ENCODE measurements around the gene UBE2Q2. TPM values are rescaled to one million over a fixed set of nuclear protein-coding genes. Genes with fewer than 3 reads are reported as not detected.

UBE2Q2 gene
- polyA plus RNA-seq, 3 donors: 13.6 to 22.1 (median 20.9) TPM

- H3K9me3 ChIP-seq (replicated peaks in 1 of 2; ENCODE audit: control insufficient read depth in 1 of 2, insufficient read depth in 1 of 2, low read length in 2 of 2): no peaks in the 10 kb centered on the region
- no peak overlapping the region for H3K27ac ChIP-seq (ENCODE audit: low read depth in 1 of 2, low read length in 2 of 2)
- H3K36me3 Mint-ChIP-seq: peaks cover 53 to 61% of the 10 kb centered on the region in 2 donors
- H3K36me3 ChIP-seq (replicated peaks in 1 of 2; ENCODE audit: control insufficient read depth in 1 of 2, insufficient read depth in 2 of 2, low read length in 2 of 2): peaks cover 36 to 79% of the 10 kb centered on the region in 2 donors
- no peaks in the 10 kb centered on the region for H4K20me1 ChIP-seq (ENCODE audit: insufficient read depth, low read length)
- WGBS (ENCODE audit: insufficient coverage): no CpG with 5 or more reads among the region's 4 CpGs
- no peak overlapping the region for H3K4me2 ChIP-seq (replicated peaks; ENCODE audit: extremely low read depth, low read length, poor library complexity, severe bottlenecking)
- no peak for DNase-seq
- H3K9ac ChIP-seq (ENCODE audit: insufficient read depth, low read length, poor library complexity, severe bottlenecking): no peak overlapping the region
- no peak overlapping the region for H3K4me3 Mint-ChIP-seq
- H3K9me3 Mint-ChIP-seq: no peaks in the 10 kb centered on the region
- no peak for TF ChIP-seq CTCF (IDR thresholded peaks at IDR 0.05)
- H3K27me3 Mint-ChIP-seq (ENCODE audit: low read depth in 3 of 3): no peaks in the 10 kb centered on the region
- H3K4me3 ChIP-seq (replicated peaks in 1 of 3; ENCODE audit: low read depth in 2 of 3, low read length in 3 of 3): no peak overlapping the region
- H3K79me2 ChIP-seq (ENCODE audit: insufficient read depth, low read length): no peaks in the 10 kb centered on the region
- intact Hi-C loops (cut with micrococcal nuclease): loop anchor here in 1 of 2 donors (5.0 kb wide), 1 partner anchor 210 kb away; no protein-coding TSS in a partner anchor
- no peak overlapping the region for H3K27ac Mint-ChIP-seq
- peaks cover 0 to 9% of the 10 kb centered on the region in 2 donors for H3K4me1 ChIP-seq (ENCODE audit: control insufficient read depth in 1 of 2, insufficient read depth in 2 of 2, low read length in 2 of 2)
- H2AFZ ChIP-seq (ENCODE audit: insufficient read depth, low read depth, low read length, poor library complexity, severe bottlenecking): no peak overlapping the region
- no peaks in the 10 kb centered on the region for H3K27me3 ChIP-seq (ENCODE audit: control insufficient read depth in 2 of 2, insufficient read depth in 2 of 2, low read length in 2 of 2)
- H3K4me1 Mint-ChIP-seq: peaks cover 15% of the 10 kb centered on the region
These were observed 84.4 kb downstream of the UBE2Q2 start for GRCh38 chr15:75927601-75928000.

GRCh38 chr15:75928680-75929608 is 85.7 kb downstream of the UBE2Q2 start:
- Histone ChIP-seq H3K36me3 (replicated peaks in 1 of 2; ENCODE audit: control insufficient read depth in 1 of 2, insufficient read depth in 2 of 2, low read length in 2 of 2) (peaks cover 45 to 79% of the 10 kb centered on the region in 2 donors), H3K27me3 (ENCODE audit: control insufficient read depth in 2 of 2, insufficient read depth in 2 of 2, low read length in 2 of 2) (no peaks in the 10 kb centered on the region), H3K27ac (ENCODE audit: low read depth in 1 of 2, low read length in 2 of 2) (no peak overlapping the region), H4K20me1 (ENCODE audit: insufficient read depth, low read length) (no peaks in the 10 kb centered on the region), H3K9ac (ENCODE audit: insufficient read depth, low read length, poor library complexity, severe bottlenecking) (no peak overlapping the region), H3K4me2 (replicated peaks; ENCODE audit: extremely low read depth, low read length, poor library complexity, severe bottlenecking) (no peak overlapping the region), H3K4me1 (ENCODE audit: control insufficient read depth in 1 of 2, insufficient read depth in 2 of 2, low read length in 2 of 2) (peaks cover 0 to 9% of the 10 kb centered on the region in 2 donors), H3K79me2 (ENCODE audit: insufficient read depth, low read length) (no peaks in the 10 kb centered on the region), H3K4me3 (replicated peaks in 1 of 3; ENCODE audit: low read depth in 2 of 3, low read length in 3 of 3) (no peak overlapping the region), H3K9me3 (replicated peaks in 1 of 2; ENCODE audit: control insufficient read depth in 1 of 2, insufficient read depth in 1 of 2, low read length in 2 of 2) (no peaks in the 10 kb centered on the region), H2AFZ (ENCODE audit: insufficient read depth, low read depth, low read length, poor library complexity, severe bottlenecking) (no peak overlapping the region)
- Mint-ChIP-seq H3K4me1 (peaks cover 13% of the 10 kb centered on the region), H3K9me3 (no peaks in the 10 kb centered on the region), H3K4me3 (no peak overlapping the region), H3K36me3 (peaks cover 56 to 61% of the 10 kb centered on the region in 2 donors), H3K27me3 (ENCODE audit: low read depth in 3 of 3) (no peaks in the 10 kb centered on the region), H3K27ac (peak overlapping the region in 1 of 7 donors; percentile 4)
- DNase-seq: no peak
- TF ChIP-seq CTCF (IDR thresholded peaks at IDR 0.05): peak; percentile 28
- 89% methylated on average over 1 of the region's 9 CpGs for WGBS (ENCODE audit: insufficient coverage)
- intact Hi-C loops (cut with micrococcal nuclease): loop anchor here in 1 of 2 donors (5.0 kb wide), 1 partner anchor 208 kb away; no protein-coding TSS in a partner anchor

Data from CD14-positive monocyte (primary cell).